Activated T-helper 17 cell treated with anti-CD3 and anti-CD28 coated beads, Interleukin-2, amount 50 U/mL, for 72 hours (primary cell): ENCODE results near the gene SPSB1. TPM values are rescaled to one million over a fixed set of nuclear protein-coding genes. Genes with fewer than 3 reads are reported as not detected.

Experiments used
- ATAC-seq: fragments of 150-1000 bp; cut with Tn5 transposase; replicated peaks from 2 replicates; pipeline ENCODE4 v1.10.0; 2021; ENCODE audit warnings: mild to moderate bottlenecking, moderate library complexity
- H3K27ac Mint-ChIP-seq: one replicate; pipeline ENCODE4 v1.8.0; 2022; ENCODE audit warnings: mixed read lengths
- H3K27me3 Mint-ChIP-seq: one replicate; pipeline ENCODE4 v1.8.0; 2022; ENCODE audit warnings: mixed read lengths
- H3K36me3 Mint-ChIP-seq: one replicate; pipeline ENCODE4 v1.8.0; 2022; ENCODE audit warnings: low read depth, mild to moderate bottlenecking, mixed read lengths
- H3K4me1 Mint-ChIP-seq: one replicate; pipeline ENCODE4 v1.8.0; 2022; ENCODE audit warnings: mixed read lengths
- H3K4me3 Mint-ChIP-seq: one replicate; pipeline ENCODE4 v1.8.0; 2022; ENCODE audit warnings: mild to moderate bottlenecking, mixed read lengths
- H3K9me3 Mint-ChIP-seq: one replicate; pipeline ENCODE4 v1.8.0; 2022; ENCODE audit warnings: mixed read lengths
- total RNA-seq, 2 donors: library from RNA; stranded (reverse); gene quantifications; one replicate each; pipeline ENCODE4 v1.2.3, GENCODE V29; 2022

The SPSB1 gene
- total RNA-seq, 2 donors from 2014 or later, result 8.1 to 14.4 TPM

- no peaks in the 10 kb centered on the region for H3K27me3 Mint-ChIP-seq
- peaks cover 8% of the 10 kb centered on the region for H3K4me1 Mint-ChIP-seq
- H3K9me3 Mint-ChIP-seq, result no peaks in the 10 kb centered on the region
- H3K36me3 Mint-ChIP-seq, result no peaks in the 10 kb centered on the region
- H3K27ac Mint-ChIP-seq, result no peak overlapping the region
- ATAC-seq, result no peak
- no peak overlapping the region for H3K4me3 Mint-ChIP-seq
These were observed 42.0 kb upstream of the SPSB1 start for GRCh38 chr1:9250411-9251381.

GRCh38 chr1:9251501-9251900 lies 41.2 kb upstream of the SPSB1 start:
- no peaks in the 10 kb centered on the region for H3K9me3 Mint-ChIP-seq
- no peaks in the 10 kb centered on the region for H3K36me3 Mint-ChIP-seq
- H3K27ac Mint-ChIP-seq, result no peak overlapping the region
- H3K4me1 Mint-ChIP-seq, result peaks cover 8% of the 10 kb centered on the region
- no peaks in the 10 kb centered on the region for H3K27me3 Mint-ChIP-seq
- H3K4me3 Mint-ChIP-seq, result no peak overlapping the region
- no peak for ATAC-seq

GRCh38 chr1:9253004-9253403 lies 39.7 kb upstream of the SPSB1 start:
- ATAC-seq, result no peak
- Mint-ChIP-seq H3K9me3 (no peaks in the 10 kb centered on the region), H3K4me1 (peaks cover 8% of the 10 kb centered on the region), H3K27me3 (no peaks in the 10 kb centered on the region), H3K4me3 (no peak overlapping the region), H3K27ac (no peak overlapping the region), H3K36me3 (no peaks in the 10 kb centered on the region)

- no peak overlapping the region for H3K4me3 Mint-ChIP-seq
- ATAC-seq, result no peak
- peaks cover 10% of the 10 kb centered on the region for H3K4me1 Mint-ChIP-seq
- no peaks in the 10 kb centered on the region for H3K36me3 Mint-ChIP-seq
- no peaks in the 10 kb centered on the region for H3K27me3 Mint-ChIP-seq
- no peaks in the 10 kb centered on the region for H3K9me3 Mint-ChIP-seq
- no peak overlapping the region for H3K27ac Mint-ChIP-seq
These were observed 39.1 kb upstream of the SPSB1 start for GRCh38 chr1:9253453-9254105.

GRCh38 chr1:9256332-9256731 lies 36.4 kb upstream of the SPSB1 start:
- Mint-ChIP-seq H3K27ac (peak overlapping the region; percentile 9), H3K9me3 (no peaks in the 10 kb centered on the region), H3K4me1 (peaks cover 19% of the 10 kb centered on the region), H3K4me3 (no peak overlapping the region), H3K36me3 (no peaks in the 10 kb centered on the region), H3K27me3 (no peaks in the 10 kb centered on the region)
- ATAC-seq, result no peak

- Mint-ChIP-seq H3K27ac (peak overlapping the region; percentile 18), H3K4me3 (no peak overlapping the region), H3K36me3 (no peaks in the 10 kb centered on the region), H3K4me1 (peaks cover 19% of the 10 kb centered on the region), H3K9me3 (no peaks in the 10 kb centered on the region), H3K27me3 (no peaks in the 10 kb centered on the region)
- no peak for ATAC-seq
These were observed 34.8 kb upstream of the SPSB1 start for GRCh38 chr1:9257851-9258250.

GRCh38 chr1:9258629-9259028 lies 34.1 kb upstream of the SPSB1 start:
- Mint-ChIP-seq H3K4me1 (peaks cover 19% of the 10 kb centered on the region), H3K36me3 (no peaks in the 10 kb centered on the region), H3K27ac (no peak overlapping the region), H3K4me3 (no peak overlapping the region), H3K9me3 (no peaks in the 10 kb centered on the region), H3K27me3 (no peaks in the 10 kb centered on the region)
- ATAC-seq, result no peak

- H3K9me3 Mint-ChIP-seq, result no peaks in the 10 kb centered on the region
- H3K4me3 Mint-ChIP-seq, result no peak overlapping the region
- peaks cover 19% of the 10 kb centered on the region for H3K4me1 Mint-ChIP-seq
- no peaks in the 10 kb centered on the region for H3K36me3 Mint-ChIP-seq
- H3K27ac Mint-ChIP-seq, result peak overlapping the region; percentile 51
- no peaks in the 10 kb centered on the region for H3K27me3 Mint-ChIP-seq
- ATAC-seq, result no peak
These were observed 32.5 kb upstream of the SPSB1 start for GRCh38 chr1:9260059-9260766.

- Mint-ChIP-seq H3K27ac (no peak overlapping the region), H3K36me3 (no peaks in the 10 kb centered on the region), H3K27me3 (no peaks in the 10 kb centered on the region), H3K4me1 (peaks cover 19% of the 10 kb centered on the region), H3K4me3 (no peak overlapping the region), H3K9me3 (no peaks in the 10 kb centered on the region)
- no peak for ATAC-seq
These were observed 31.2 kb upstream of the SPSB1 start for GRCh38 chr1:9261496-9261895.

GRCh38 chr1:9262096-9262986 lies 30.4 kb upstream of the SPSB1 start:
- no peak overlapping the region for H3K27ac Mint-ChIP-seq
- no peaks in the 10 kb centered on the region for H3K36me3 Mint-ChIP-seq
- no peaks in the 10 kb centered on the region for H3K27me3 Mint-ChIP-seq
- no peaks in the 10 kb centered on the region for H3K9me3 Mint-ChIP-seq
- no peak overlapping the region for H3K4me3 Mint-ChIP-seq
- peaks cover 19% of the 10 kb centered on the region for H3K4me1 Mint-ChIP-seq
- ATAC-seq, result no peak

GRCh38 chr1:9263276-9263855 lies 29.3 kb upstream of the SPSB1 start:
- H3K4me3 Mint-ChIP-seq, result no peak overlapping the region
- no peak for ATAC-seq
- peaks cover 16% of the 10 kb centered on the region for H3K4me1 Mint-ChIP-seq
- no peaks in the 10 kb centered on the region for H3K36me3 Mint-ChIP-seq
- H3K27me3 Mint-ChIP-seq, result no peaks in the 10 kb centered on the region
- H3K27ac Mint-ChIP-seq, result no peak overlapping the region
- H3K9me3 Mint-ChIP-seq, result no peaks in the 10 kb centered on the region

GRCh38 chr1:9263984-9264872 lies 28.5 kb upstream of the SPSB1 start:
- Mint-ChIP-seq H3K27me3 (no peaks in the 10 kb centered on the region), H3K9me3 (no peaks in the 10 kb centered on the region), H3K4me1 (peaks cover 11% of the 10 kb centered on the region), H3K4me3 (no peak overlapping the region), H3K27ac (no peak overlapping the region), H3K36me3 (no peaks in the 10 kb centered on the region)
- no peak for ATAC-seq

GRCh38 chr1:9265037-9265436 lies 27.7 kb upstream of the SPSB1 start:
- no peaks in the 10 kb centered on the region for H3K9me3 Mint-ChIP-seq
- H3K4me1 Mint-ChIP-seq, result peaks cover 4% of the 10 kb centered on the region
- H3K27ac Mint-ChIP-seq, result no peak overlapping the region
- no peaks in the 10 kb centered on the region for H3K27me3 Mint-ChIP-seq
- no peaks in the 10 kb centered on the region for H3K36me3 Mint-ChIP-seq
- H3K4me3 Mint-ChIP-seq, result no peak overlapping the region
- ATAC-seq, result no peak
